DMS79 treated with DMSO at 0.1 percent for 48 hours (cell line): ENCODE measurements around the gene TEKTIP1.
"Not testable (repeated sequence)": the region's sequence is repeated elsewhere in the genome, so short reads cannot be mapped to it uniquely, and the experiment has no call there.

Source experiments
- DNase-seq: peaks from one replicate; lab custom pipeline; 2025; lab: John Stamatoyannopoulos, UW

TEKTIP1 gene

DNA sequence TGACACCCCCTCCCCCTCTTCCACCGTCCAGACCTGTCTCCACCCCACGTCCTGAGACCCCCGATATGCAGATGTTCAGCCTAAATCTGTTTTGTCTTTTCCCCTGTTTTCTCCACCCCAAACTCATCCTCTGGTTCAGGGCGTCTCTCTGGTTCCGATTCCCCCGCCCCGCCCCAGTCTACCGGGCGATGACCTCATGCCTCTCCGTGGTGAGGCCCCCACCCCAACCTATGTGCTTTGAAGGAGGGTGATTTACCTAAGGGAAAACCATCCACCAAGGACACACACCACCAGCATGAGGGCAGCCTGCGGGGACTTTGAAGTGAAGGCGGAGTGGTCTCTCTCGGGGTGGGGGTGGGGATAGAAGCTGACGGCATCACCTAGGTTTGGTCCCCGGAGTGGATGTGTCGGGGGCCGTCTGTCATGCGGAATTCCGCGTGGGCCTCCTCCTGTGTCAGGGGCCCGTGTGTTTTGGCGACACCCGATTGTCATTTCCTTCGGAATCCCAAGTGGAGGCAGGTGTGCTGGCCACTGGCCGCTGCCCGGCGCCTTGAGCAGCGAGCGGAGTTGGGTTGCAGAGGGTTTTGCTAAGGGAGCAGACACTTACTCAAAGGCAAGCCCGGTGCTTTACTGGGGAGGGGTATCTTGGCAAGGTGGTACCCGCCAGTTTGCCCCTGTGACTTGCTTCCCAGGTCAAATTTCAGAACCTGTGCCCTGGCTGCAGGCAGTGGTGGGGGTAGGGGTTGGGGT is 31.4 kb upstream of the TEKTIP1 start:
- DNase-seq = peak; percentile 20

GRCh38 chr19:3508121-3508661 is 30.8 kb upstream of the TEKTIP1 start:
- DNase-seq = not testable (repeated sequence)

GRCh38 chr19:3508771-3509535 is 30.0 kb upstream of the TEKTIP1 start:
- no peak for DNase-seq

DNA sequence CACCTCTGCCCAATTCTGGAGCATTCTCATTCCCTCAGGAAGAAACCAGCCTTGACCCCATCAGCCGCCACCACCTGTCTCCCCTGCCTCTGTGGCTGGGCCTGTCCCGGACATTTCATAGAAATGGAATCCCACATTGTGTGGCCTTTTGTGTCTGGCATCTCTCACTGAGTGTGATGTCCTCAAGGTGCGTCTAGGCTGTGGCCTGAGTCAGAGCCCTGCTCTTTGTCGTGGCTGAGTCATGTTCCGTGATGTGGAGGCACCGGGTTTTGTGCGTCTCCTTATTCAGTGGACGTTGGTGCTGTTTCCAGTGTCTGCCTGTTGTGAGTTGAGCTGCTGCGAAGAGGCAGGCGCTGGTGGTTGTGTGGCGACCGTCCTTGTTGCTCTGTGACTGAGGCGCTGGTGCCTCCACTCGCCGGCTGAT is 29.4 kb upstream of the TEKTIP1 start:
- no peak for DNase-seq

DNA sequence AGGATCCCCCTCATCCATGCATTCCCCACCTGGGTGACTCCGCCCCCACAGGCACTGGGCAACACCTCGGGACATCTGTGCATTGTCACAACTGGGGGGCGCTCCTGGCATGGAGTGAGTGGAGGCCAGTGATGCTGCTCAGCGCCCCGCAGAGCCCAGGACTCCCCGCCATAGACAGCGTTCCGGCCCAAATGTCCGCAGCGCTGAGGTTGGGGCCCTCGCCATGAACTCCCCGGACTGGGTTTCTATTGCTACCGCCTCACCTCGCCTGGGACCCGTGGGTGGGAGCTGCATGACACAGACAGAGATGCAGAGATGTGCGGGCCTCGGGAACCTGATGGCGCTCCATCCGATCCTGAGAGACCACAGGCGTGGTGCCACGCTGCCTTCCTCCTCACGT is 28.2 kb upstream of the TEKTIP1 start:
- DNase-seq = no peak

- no peak for DNase-seq
Measured at GRCh38 chr19:3511506-3512251, 27.3 kb upstream of the TEKTIP1 start.

GRCh38 chr19:3512562-3513228 is 26.3 kb upstream of the TEKTIP1 start:
- no peak for DNase-seq

DNA sequence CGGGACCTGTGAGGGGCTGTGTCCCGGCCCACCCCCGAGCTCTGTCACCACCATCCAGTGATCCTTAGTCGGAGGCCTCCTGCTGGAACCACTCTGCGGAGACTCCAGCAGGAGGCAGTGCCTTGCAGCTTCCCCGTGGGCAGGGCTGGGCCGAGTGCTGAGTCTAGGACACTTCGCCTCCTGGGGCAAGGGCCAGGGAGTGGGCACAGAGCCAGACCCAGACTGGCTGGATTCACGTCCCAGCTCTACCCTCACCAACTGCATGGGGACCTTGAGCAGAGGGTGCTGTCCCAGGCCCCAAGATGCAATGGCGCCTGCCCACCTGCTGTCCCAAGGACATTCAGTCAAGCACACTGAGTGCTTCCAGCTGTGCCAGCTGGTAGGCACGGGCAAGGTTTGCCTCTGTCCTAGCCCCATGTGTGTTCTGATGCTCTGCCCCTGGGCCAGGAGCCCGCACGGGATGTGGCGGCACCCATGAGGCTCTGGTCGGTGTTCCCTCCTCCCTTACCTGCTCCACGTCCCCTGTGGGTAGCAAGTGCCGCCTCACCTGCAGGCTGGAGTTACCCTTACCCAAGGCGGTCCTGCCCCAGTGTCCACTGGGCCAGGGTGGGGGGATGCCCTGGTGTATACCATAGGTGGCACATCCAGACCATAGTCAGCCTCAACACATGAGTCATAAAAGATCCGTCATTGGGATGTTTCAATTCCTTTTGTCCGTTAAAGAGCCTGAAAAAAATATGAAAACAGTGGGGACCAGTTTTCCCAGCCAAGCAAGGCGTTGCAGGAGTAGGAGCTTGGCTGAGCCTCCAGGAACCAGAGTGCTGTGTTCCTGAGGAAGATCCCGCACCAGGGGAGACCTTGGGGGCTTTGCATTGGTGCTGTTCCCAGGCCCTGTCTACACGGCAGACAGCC is 25.5 kb upstream of the TEKTIP1 start:
- no peak for DNase-seq

DNA sequence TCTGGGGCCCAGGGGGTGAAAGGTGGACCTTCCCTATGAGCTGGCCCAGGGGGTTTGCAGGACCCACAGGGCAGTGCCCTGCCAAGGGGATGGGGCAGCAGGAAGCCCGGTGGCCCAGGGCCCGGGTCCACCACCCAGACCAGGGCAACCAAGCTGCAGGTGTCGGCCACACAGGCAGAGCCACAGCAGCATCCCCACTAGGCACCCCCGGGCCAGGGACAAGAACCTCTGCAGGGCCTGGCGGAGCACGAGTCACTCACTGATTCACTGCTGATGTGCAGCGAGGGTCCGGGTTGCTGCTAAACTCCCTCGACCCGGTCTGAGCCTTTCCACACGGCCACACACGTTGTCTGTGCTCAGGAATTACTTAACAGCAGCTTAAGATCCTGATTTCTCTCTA is 24.0 kb upstream of the TEKTIP1 start:
- DNase-seq = no peak

DNA sequence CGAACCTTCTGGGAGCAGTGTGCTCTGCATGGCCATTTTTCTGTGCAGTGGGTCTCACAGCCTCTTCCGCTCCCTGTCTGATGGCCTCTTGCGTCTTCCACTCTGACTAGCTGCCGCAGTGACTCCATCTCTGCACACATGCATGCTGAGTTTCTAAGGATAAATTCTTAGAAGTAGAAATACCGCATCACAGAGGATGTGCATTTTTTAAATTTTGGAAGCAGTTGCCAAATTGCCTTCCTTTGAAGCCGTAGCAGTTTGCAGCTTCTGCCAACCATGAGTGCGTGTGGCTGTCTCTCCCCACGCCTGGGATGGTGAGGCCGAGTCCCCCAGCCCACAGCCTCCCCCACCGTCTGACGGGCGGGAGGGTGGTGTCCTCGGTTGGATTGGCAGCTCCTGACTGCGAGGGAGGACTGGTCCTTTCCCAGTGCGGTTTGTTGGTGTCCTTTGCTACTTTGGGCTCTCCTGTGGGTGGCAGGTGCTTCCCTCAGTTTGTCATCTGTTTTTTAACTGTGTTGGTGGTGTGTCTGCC is 23.0 kb upstream of the TEKTIP1 start:
- DNase-seq = no peak

DNA sequence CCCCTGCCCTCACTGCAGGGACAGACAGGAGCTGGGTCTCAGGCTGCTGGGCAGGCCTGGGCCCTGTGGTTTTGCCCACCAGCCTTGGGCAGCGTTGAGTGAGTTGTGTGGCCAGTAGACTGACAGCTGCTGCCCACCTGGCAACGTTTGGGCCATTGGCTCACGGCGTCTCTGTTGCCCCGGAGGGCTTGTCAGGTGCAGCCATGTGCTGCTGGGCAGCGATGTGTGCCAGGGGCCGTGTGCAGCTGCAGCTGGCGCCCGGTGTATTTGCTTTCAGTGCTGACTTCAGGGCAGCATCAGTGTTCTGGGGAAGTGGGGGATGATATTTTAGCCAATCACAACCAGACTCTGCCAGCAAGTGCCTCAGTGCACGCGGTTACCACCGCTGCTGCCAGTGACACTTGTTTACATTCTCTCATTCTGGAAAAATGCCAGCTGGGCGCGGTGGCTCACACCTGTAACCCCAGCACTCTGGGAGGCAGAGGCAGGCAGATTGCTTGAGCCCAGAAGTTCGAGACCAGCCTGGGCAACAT is 22.2 kb upstream of the TEKTIP1 start:
- peak; percentile 78 for DNase-seq

DNA sequence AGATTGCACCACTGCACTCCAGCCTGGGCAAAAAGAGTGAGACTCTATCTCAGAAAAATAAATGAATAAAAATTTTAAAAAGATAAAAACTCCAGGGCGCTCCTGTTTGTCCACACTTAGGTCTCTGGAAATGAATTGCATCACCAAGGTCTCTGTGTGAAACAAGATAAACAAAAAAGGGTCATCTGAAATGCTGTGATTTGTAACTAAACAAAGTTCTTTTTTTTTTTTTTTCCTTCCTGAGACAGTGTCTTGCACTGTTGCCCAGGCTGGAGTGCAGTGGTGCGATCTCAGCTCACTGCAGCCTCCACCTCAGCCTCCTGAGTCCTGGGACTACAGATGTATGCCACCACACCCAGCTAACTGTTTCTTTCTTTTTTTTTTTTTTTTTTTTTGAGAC is 21.3 kb upstream of the TEKTIP1 start:
- no peak for DNase-seq

DNA sequence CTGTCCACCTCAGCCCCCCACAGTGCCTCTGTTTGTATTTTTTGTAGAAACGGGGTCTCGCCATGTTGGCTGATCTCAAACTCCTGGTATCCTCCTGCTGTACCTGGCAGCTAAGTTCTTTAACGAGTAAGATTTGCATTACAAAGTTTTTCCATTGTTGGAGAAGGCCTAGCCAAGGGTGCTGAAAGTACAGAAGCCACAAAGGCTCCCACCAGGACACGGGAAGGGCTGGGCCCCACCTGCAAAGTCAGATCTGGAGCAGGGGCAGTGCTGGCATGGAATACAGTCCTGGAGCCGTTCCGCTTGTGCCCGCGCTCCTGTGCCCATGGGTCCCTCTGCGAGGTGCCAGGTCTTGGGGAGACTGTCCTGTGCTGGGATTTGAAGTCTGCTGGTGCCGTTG is 20.7 kb upstream of the TEKTIP1 start:
- no peak for DNase-seq

- DNase-seq = no peak
Measured at GRCh38 chr19:3518659-3519058, 20.3 kb upstream of the TEKTIP1 start.

GRCh38 chr19:3519126-3519525 is 19.8 kb upstream of the TEKTIP1 start:
- DNase-seq = no peak

GRCh38 chr19:3520166-3521103 is 18.5 kb upstream of the TEKTIP1 start:
- no peak for DNase-seq

DNA sequence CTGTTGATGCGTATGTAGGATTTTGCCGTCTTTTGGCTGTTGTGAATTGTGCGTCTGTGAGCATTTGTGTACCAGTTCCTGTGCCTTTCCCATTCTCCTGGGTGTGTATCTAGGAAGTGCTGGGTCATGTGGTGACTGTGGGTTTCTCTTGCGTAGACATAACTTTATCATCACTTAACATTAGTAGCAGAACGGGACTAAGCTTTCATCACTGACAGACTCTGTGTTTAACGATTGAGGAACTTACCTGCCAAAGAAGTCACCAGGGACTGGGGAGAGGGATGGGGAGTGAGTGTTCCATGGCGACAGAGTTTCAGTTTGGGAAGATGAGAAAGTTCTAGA is 17.9 kb upstream of the TEKTIP1 start:
- DNase-seq = no peak

DNA sequence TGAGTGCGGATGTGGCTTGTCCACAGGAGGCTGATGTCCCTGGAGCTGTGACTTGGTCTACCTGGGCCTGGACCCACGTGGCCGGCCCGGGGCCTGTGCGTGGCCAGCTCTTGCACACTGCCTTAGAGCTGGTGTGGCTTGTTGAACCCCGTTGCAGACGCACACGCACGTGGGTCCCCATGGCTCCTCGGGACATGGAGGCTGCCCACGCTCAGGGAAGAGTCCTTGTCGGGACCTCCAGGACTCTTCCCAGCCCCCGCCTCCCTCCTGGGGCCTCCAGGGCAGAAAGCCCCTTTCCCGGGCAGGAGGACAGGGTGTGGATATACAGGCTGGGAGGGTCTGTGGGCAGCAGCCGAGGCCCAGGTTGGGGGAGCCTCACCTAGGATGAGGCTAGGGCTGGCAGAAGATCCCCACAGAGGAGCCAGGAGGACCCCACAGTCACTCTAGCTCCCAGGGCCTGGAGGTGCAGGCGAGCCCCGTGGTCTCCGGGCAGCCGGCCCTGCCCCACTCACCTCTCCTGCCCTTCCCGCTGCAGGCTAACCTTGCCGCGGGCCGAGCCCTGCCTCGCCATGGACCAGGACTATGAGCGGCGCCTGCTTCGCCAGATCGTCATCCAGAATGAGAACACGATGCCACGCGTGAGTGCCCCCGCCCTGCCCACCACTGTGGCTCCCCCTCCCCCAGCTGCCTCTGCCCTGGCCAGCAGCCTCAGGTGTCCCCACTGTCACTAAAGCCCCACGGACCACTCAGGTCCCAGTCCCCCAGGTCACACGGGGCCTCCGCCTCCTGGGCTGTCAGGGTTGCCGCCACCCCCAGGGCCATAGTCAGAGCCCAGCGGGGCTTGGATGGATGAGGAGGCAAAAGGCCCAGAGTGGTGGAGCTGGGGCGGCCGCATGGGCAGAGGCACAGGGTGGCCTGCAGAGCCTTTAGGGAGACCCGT is 16.3 kb upstream of the TEKTIP1 start:
- DNase-seq = no peak
